Vagina (tissue), 2 donors: ENCODE data around the gene USP14.

Experiments
- CTCF ChIP-seq, 3 experiments: fragments of 450-650 bp in 2 of 3; fragments of 200-600 bp in 1 of 3; sonication (generic) in 1 of 3; IDR thresholded peaks; one replicate each; pipeline ENCODE4 v1.5.1; 2017 to 2019; ENCODE audit warnings: antibody characterized with exemption in 3 of 3, mild to moderate bottlenecking in 2 of 3, moderate library complexity in 2 of 3
- POLR2A ChIP-seq, 2 donors: fragments of 450-650 bp; IDR thresholded peaks; one replicate each; pipeline ENCODE4 v1.6.1; 2017; ENCODE audit warnings: antibody characterized with exemption in 2 of 2, mild to moderate bottlenecking in 2 of 2, moderate library complexity in 2 of 2

DNA sequence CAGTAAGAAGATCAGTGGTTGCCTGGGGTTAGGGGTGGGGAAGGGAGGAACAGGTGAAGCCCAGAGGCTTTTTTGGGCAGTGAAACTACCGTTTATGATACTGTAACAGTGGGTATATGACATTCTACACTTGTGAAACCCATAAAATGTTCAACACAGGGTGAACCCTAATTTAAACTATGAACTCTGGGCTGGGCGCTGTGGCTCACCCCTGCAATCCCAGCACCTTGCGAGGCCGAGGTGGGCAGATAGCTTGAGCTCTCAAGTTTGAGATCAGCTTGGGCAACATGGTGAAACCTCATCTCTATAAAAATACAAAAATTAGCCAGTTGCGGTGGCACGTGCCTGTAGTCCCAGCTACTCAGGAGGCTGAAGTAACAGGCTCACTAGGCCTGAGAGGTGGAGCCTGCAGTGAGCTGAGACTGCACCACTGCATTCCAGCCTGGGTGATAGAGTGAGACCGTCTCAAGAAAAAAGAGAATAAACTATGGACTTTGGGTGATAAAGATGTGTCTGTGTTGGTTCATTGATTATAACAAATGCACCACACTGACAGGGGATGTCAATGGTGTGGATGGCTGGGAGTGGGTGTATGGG lies 17.6 kb upstream of the USP14 start:
- no peak for TF ChIP-seq CTCF (IDR thresholded peaks at IDR 0.05)
- TF ChIP-seq POLR2A (IDR thresholded peaks at IDR 0.05): no peak
